Stimulated activated CD8-positive, alpha-beta memory T cell treated with anti-CD3 and anti-CD28 coated beads, Interleukin-7, amount 100 ng/mL, for 24 hours (primary cell): ENCODE data around the gene GRM4.
"Not testable (repeated sequence)": the region's sequence is repeated elsewhere in the genome, so short reads cannot be mapped to it uniquely, and the experiment has no call there.

ENCODE experiments used
- DNase-seq: peaks from one replicate; pipeline ENCODE4 v3.0.0-alpha.2; 2020; ENCODE audit warnings: low read depth

The GRM4 gene

GRCh38 chr6:34146021-34146782 lies at the start of gene GRM4:
Gene GRM4 (minus strand): TSS chr6:34146087. CDS start chr6:34133496, 12,591 bp downstream.
- DNase-seq = no peak

GRCh38 chr6:34194772-34195171 lies 48.9 kb upstream of the GRM4 start:
- no peak for DNase-seq

GRCh38 chr6:34190504-34191122 lies 44.7 kb upstream of the GRM4 start:
- DNase-seq = no peak

GRCh38 chr6:34189806-34190503 lies 44.1 kb upstream of the GRM4 start:
- DNase-seq = no peak

- DNase-seq = not testable (repeated sequence)
Observed at GRCh38 chr6:34184726-34185125, 38.8 kb upstream of the GRM4 start.

GRCh38 chr6:34182751-34183531 lies 37.1 kb upstream of the GRM4 start:
- peak; percentile 33 for DNase-seq

- DNase-seq = no peak
Observed at GRCh38 chr6:34181908-34182307, 36.0 kb upstream of the GRM4 start.

GRCh38 chr6:34179106-34179720 lies 33.3 kb upstream of the GRM4 start:
- no peak for DNase-seq

- DNase-seq = no peak
Observed at GRCh38 chr6:34178357-34179105, 32.6 kb upstream of the GRM4 start.

GRCh38 chr6:34177181-34177591 lies 31.3 kb upstream of the GRM4 start:
- DNase-seq = no peak

- DNase-seq = no peak
Observed at GRCh38 chr6:34176261-34177031, 30.6 kb upstream of the GRM4 start.

GRCh38 chr6:34174846-34175399 lies 29.0 kb upstream of the GRM4 start:
- DNase-seq = no peak

GRCh38 chr6:34172961-34173775 lies 27.3 kb upstream of the GRM4 start:
- DNase-seq = no peak

GRCh38 chr6:34170346-34170745 lies 24.5 kb upstream of the GRM4 start:
- no peak for DNase-seq

- no peak for DNase-seq
Observed at GRCh38 chr6:34169897-34170296, 24.0 kb upstream of the GRM4 start.

GRCh38 chr6:34161857-34162515 lies 16.1 kb upstream of the GRM4 start:
- DNase-seq = no peak

GRCh38 chr6:34159844-34160243 lies 14.0 kb upstream of the GRM4 start:
- DNase-seq = no peak

GRCh38 chr6:34158876-34159275 lies 13.0 kb upstream of the GRM4 start:
- no peak for DNase-seq

- no peak for DNase-seq
Observed at GRCh38 chr6:34157851-34158250, 12.0 kb upstream of the GRM4 start.
